HEK293 (cell line): ENCODE data around the gene IFT80.
A peak's percentile ranks its signal among the peaks of the same experiment; 100 is the strongest.
"Not testable (repeated sequence)": the region's sequence is repeated elsewhere in the genome, so short reads cannot be mapped to it uniquely, and the experiment has no call there.

Source experiments
- CTCF ChIA-PET: fragments of 350-600 bp; formaldehyde crosslinking; extraction: SDS; loops from one replicate; lab custom pipeline; 2021; ENCODE audit warnings: antibody characterized with exemption; lab: Yijun Ruan, JAX
- POLR2A ChIA-PET: fragments of 300-600 bp; formaldehyde crosslinking; extraction: SDS; loops from one replicate; lab custom pipeline; 2020; ENCODE audit warnings: antibody characterized with exemption, inconsistent platforms; lab: Yijun Ruan, JAX
- H3K27ac ChIP-seq: fragments of 200-500 bp; sonication (Bioruptor generic); 2 replicates; pipeline ENCODE4 v1.5.1; 2014; ENCODE audit warnings: low read depth, low read length, control low read depth, inconsistent platforms; ENCODE audit errors: extremely low read depth
- H3K36me3 ChIP-seq, 2 experiments: fragments of 200-500 bp in 1 of 2; sonication (Bioruptor generic) in 1 of 2; 1 replicate in 1 of 2; 2 replicates in 1 of 2; pipeline ENCODE4 v1.5.1; 2014 to 2017; ENCODE audit warnings: inconsistent platforms in 2 of 2, low read length in 2 of 2; ENCODE audit not compliant: control insufficient read depth in 2 of 2, insufficient read depth in 1 of 2
- H3K4me1 ChIP-seq: fragments of 200-500 bp; sonication (Bioruptor generic); 2 replicates; pipeline ENCODE4 v1.5.1; 2014; ENCODE audit warnings: mild to moderate bottlenecking, low read length, inconsistent platforms; ENCODE audit not compliant: control insufficient read depth, insufficient read depth
- H3K4me3 ChIP-seq: 2 replicates; pipeline ENCODE4 v1.5.1; 2011; ENCODE audit warnings: low read depth, mild to moderate bottlenecking, control low read depth, low read length, moderate library complexity
- H3K9me3 ChIP-seq: fragments of 200-500 bp; sonication (Bioruptor generic); 2 replicates; pipeline ENCODE4 v1.5.1; 2014; ENCODE audit warnings: low read depth, low read length, inconsistent platforms; ENCODE audit not compliant: control insufficient read depth, insufficient read depth
- SP3 ChIP-seq: fragments of 450-650 bp; formaldehyde crosslinking; IDR thresholded peaks from 2 replicates; pipeline ENCODE4 v1.5.1; 2016; ENCODE audit warnings: missing biosample characterization, missing genetic modification characterization
- TCF7L2 ChIP-seq: IDR thresholded peaks from 2 replicates; pipeline ENCODE4 v1.6.1; 2011; ENCODE audit warnings: low read depth, mild to moderate bottlenecking, inconsistent platforms, low read length, moderate library complexity, borderline replicate concordance
- ZNF140 ChIP-seq: fragments of 450-650 bp; formaldehyde crosslinking; IDR thresholded peaks from 2 replicates; pipeline ENCODE4 v1.5.1; 2016; ENCODE audit warnings: missing biosample characterization, missing genetic modification characterization
- ZNF335 ChIP-seq: fragments of 450-650 bp; formaldehyde crosslinking; conservative IDR thresholded peaks from 2 replicates; pipeline ENCODE4 v1.5.1; 2016; ENCODE audit warnings: missing biosample characterization, missing genetic modification characterization
- ZNF341 ChIP-seq: fragments of 450-650 bp; formaldehyde crosslinking; IDR thresholded peaks from 2 replicates; pipeline ENCODE4; 2016; ENCODE audit warnings: low read depth, missing biosample characterization, missing genetic modification characterization
- ZNF394 ChIP-seq: fragments of 450-650 bp; formaldehyde crosslinking; IDR thresholded peaks from 2 replicates; pipeline ENCODE4 v1.5.1; 2016; ENCODE audit warnings: missing biosample characterization, missing genetic modification characterization, mild to moderate bottlenecking, moderate library complexity, borderline replicate concordance
- ZNF426 ChIP-seq: fragments of 450-650 bp; formaldehyde crosslinking; IDR thresholded peaks from 2 replicates; pipeline ENCODE4 v1.5.1; 2017; ENCODE audit warnings: missing biosample characterization, missing genetic modification characterization, mild to moderate bottlenecking, inconsistent platforms, moderate library complexity
- ZNF555 ChIP-seq: fragments of 450-650 bp; formaldehyde crosslinking; conservative IDR thresholded peaks from 2 replicates; pipeline ENCODE4 v1.5.1; 2017; ENCODE audit warnings: missing biosample characterization, mild to moderate bottlenecking, missing genetic modification characterization, inconsistent platforms
- ZNF623 ChIP-seq: fragments of 450-650 bp; formaldehyde crosslinking; IDR thresholded peaks from 2 replicates; pipeline ENCODE4 v1.5.1; 2016; ENCODE audit warnings: missing biosample characterization, missing genetic modification characterization
- ZNF624 ChIP-seq: fragments of 450-650 bp; formaldehyde crosslinking; IDR thresholded peaks from 2 replicates; pipeline ENCODE4 v1.5.1; 2017; ENCODE audit warnings: missing biosample characterization, missing genetic modification characterization
- ZNF660 ChIP-seq: fragments of 450-650 bp; IDR thresholded peaks from 2 replicates; pipeline ENCODE4 v1.5.1; 2018; ENCODE audit warnings: missing biosample characterization, mild to moderate bottlenecking, missing genetic modification characterization
- ZNF837 ChIP-seq: fragments of 450-650 bp; formaldehyde crosslinking; IDR thresholded peaks from 2 replicates; pipeline ENCODE4 v1.5.1; 2016; ENCODE audit warnings: missing biosample characterization, missing genetic modification characterization
- ZSCAN16 ChIP-seq: fragments of 450-650 bp; formaldehyde crosslinking; IDR thresholded peaks from 2 replicates; pipeline ENCODE4 v1.5.1; 2016; ENCODE audit warnings: missing biosample characterization, missing genetic modification characterization
- TF ChIP-seq, protein P1 (sequence below): fragments of 450-650 bp; formaldehyde crosslinking; IDR thresholded peaks from 2 replicates; pipeline ENCODE4 v1.5.1; 2016; ENCODE audit warnings: missing biosample characterization, missing genetic modification characterization
- TF ChIP-seq, protein P2 (sequence below): fragments of 450-650 bp; formaldehyde crosslinking; IDR thresholded peaks from 2 replicates; pipeline ENCODE4 v1.5.1; 2017; ENCODE audit warnings: missing biosample characterization, missing genetic modification characterization
- TF ChIP-seq, protein P3 (sequence below): fragments of 450-650 bp; formaldehyde crosslinking; conservative IDR thresholded peaks from 2 replicates; pipeline ENCODE4 v1.5.1; 2016; ENCODE audit warnings: low read depth, missing biosample characterization, missing genetic modification characterization

Gene IFT80

DNA sequence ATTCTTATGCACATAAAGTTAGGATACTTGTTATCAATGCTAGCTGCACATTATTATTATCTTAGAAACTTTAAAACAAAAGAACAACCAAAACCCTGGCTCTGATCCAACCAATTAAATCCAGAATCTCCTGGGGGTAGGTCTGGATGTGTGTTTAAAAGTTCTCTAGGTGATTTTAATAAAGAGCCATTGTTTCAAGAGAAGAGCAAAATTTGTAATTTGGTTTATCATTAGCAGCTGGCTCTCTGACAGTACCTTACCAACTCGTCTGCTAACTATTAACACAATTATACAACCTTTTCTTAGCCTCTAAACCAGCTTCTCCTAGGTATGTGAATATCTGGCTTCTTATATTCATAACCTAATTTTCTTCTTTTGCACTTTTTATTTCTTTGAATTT, 68.9 kb downstream of the IFT80 start:
- no peak overlapping the region for H3K4me3 ChIP-seq
- H3K4me1 ChIP-seq: no peaks in the 10 kb centered on the region
- no peak for TF ChIP-seq SP3 (tag by site-specific recombination)
- TF ChIP-seq, protein P1, sequence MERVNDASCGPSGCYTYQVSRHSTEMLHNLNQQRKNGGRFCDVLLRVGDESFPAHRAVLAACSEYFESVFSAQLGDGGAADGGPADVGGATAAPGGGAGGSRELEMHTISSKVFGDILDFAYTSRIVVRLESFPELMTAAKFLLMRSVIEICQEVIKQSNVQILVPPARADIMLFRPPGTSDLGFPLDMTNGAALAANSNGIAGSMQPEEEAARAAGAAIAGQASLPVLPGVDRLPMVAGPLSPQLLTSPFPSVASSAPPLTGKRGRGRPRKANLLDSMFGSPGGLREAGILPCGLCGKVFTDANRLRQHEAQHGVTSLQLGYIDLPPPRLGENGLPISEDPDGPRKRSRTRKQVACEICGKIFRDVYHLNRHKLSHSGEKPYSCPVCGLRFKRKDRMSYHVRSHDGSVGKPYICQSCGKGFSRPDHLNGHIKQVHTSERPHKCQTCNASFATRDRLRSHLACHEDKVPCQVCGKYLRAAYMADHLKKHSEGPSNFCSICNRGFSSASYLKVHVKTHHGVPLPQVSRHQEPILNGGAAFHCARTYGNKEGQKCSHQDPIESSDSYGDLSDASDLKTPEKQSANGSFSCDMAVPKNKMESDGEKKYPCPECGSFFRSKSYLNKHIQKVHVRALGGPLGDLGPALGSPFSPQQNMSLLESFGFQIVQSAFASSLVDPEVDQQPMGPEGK (tag by site-specific recombination): no peak
- no peak for TF ChIP-seq ZNF837 (tag by site-specific recombination)
- no peak for TF ChIP-seq TCF7L2
- no peak for TF ChIP-seq ZNF660
- TF ChIP-seq, protein P2, sequence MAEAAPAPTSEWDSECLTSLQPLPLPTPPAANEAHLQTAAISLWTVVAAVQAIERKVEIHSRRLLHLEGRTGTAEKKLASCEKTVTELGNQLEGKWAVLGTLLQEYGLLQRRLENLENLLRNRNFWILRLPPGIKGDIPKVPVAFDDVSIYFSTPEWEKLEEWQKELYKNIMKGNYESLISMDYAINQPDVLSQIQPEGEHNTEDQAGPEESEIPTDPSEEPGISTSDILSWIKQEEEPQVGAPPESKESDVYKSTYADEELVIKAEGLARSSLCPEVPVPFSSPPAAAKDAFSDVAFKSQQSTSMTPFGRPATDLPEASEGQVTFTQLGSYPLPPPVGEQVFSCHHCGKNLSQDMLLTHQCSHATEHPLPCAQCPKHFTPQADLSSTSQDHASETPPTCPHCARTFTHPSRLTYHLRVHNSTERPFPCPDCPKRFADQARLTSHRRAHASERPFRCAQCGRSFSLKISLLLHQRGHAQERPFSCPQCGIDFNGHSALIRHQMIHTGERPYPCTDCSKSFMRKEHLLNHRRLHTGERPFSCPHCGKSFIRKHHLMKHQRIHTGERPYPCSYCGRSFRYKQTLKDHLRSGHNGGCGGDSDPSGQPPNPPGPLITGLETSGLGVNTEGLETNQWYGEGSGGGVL (tag by site-specific recombination): no peak
- no peak for TF ChIP-seq ZNF335 (tag by site-specific recombination)
- no peak for TF ChIP-seq ZNF624 (tag by site-specific recombination)
- TF ChIP-seq ZSCAN16 (tag by site-specific recombination): no peak
- TF ChIP-seq ZNF341 (tag by site-specific recombination): no peak
- no peaks in the 10 kb centered on the region for H3K9me3 ChIP-seq
- CTCF ChIA-PET: interaction anchor here (0.6 kb wide), 1 partner anchor 13 kb away, joined by 3 read pairs; no protein-coding TSS in a partner anchor
- no peak overlapping the region for H3K27ac ChIP-seq
- no peaks in the 10 kb centered on the region for H3K36me3 ChIP-seq
- POLR2A ChIA-PET: interaction anchor here (1.2 kb wide), 1 partner anchor 20 kb away, joined by 3 read pairs; no protein-coding TSS in a partner anchor

DNA sequence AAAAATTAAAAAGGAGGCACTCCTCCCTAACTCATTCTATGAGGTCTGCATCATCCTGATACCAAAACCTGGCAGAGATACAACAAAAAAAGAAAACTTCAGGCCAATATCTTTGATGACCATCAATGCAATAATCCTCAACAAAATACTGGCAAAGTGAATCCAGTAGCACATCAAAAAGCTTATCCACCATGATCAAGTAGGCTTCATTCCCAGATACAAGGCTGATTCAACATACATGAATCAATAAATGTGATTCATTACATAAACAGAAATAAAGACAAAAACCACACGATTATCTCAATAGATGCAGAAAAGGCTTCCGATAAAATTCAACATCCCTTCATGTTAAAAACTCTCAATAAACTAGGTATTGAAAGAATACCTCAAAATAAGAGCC, 72.7 kb downstream of the IFT80 start:
- H3K4me1 ChIP-seq, H3K9me3 ChIP-seq, H3K27ac ChIP-seq, POLR2A ChIA-PET, H3K4me3 ChIP-seq, H3K36me3 ChIP-seq: not testable (repeated sequence)
- CTCF ChIA-PET: interaction anchor here (1.2 kb wide), 1 partner anchor 442 kb away, joined by 4 read pairs; no protein-coding TSS in a partner anchor

DNA sequence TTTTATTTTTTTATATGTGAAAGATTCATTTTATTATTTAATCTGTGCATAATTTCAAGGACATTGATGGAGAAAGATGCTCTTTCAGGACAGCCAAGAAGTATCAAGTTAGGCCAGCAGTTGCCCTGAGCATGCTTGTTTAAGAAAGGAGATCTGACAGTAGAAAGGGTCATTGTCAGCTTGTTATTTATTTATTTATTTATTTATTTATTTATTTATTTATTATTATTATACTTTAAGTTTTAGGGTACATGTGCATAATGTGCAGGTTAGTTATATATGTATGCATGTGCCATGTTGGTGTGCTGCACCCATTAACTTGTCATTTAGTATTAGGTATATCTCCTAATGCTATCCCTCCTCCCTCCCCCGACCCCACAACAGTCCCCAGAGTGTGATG, 77.2 kb downstream of the IFT80 start:
- TF ChIP-seq ZNF623 (peak; percentile 22; the same call in 1 of the 2 replicates), ZNF555 (tag by site-specific recombination) (peak; percentile 26), ZNF394 (peak; percentile 69; the same call in 1 of the 2 replicates), ZNF426 (tag by site-specific recombination) (peak; percentile 45), ZNF140 (tag by site-specific recombination) (peak; percentile 26; the same call in 1 of the 2 replicates)
- TF ChIP-seq, protein P3, sequence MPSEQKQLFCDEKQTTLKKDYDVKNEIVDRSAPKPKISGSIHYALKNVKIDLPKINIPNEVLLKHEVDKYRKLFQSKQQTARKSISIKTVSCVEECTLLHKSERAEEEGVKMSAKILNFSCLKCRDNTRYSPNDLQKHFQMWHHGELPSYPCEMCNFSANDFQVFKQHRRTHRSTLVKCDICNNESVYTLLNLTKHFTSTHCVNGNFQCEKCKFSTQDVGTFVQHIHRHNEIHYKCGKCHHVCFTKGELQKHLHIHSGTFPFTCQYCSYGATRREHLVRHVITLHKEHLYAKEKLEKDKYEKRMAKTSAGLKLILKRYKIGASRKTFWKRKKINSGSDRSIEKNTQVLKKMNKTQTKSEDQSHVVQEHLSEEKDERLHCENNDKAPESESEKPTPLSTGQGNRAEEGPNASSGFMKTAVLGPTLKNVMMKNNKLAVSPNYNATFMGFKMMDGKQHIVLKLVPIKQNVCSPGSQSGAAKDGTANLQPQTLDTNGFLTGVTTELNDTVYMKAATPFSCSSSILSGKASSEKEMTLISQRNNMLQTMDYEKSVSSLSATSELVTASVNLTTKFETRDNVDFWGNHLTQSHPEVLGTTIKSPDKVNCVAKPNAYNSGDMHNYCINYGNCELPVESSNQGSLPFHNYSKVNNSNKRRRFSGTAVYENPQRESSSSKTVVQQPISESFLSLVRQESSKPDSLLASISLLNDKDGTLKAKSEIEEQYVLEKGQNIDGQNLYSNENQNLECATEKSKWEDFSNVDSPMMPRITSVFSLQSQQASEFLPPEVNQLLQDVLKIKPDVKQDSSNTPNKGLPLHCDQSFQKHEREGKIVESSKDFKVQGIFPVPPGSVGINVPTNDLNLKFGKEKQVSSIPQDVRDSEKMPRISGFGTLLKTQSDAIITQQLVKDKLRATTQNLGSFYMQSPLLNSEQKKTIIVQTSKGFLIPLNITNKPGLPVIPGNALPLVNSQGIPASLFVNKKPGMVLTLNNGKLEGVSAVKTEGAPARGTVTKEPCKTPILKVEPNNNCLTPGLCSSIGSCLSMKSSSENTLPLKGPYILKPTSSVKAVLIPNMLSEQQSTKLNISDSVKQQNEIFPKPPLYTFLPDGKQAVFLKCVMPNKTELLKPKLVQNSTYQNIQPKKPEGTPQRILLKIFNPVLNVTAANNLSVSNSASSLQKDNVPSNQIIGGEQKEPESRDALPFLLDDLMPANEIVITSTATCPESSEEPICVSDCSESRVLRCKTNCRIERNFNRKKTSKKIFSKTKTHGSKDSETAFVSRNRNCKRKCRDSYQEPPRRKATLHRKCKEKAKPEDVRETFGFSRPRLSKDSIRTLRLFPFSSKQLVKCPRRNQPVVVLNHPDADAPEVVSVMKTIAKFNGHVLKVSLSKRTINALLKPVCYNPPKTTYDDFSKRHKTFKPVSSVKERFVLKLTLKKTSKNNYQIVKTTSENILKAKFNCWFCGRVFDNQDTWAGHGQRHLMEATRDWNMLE (tag by site-specific recombination): peak; percentile 57
- CTCF ChIA-PET, POLR2A ChIA-PET, H3K4me3 ChIP-seq, H3K9me3 ChIP-seq, H3K4me1 ChIP-seq, H3K27ac ChIP-seq, H3K36me3 ChIP-seq: not testable (repeated sequence)
